Breast epithelium (tissue), 4 donors: ENCODE results near the gene AGMAT. TPM values are rescaled to one million over a fixed set of nuclear protein-coding genes. Genes with fewer than 3 reads are reported as not detected.

Source experiments
- DNase-seq, 2 donors: peaks; one replicate each; pipeline ENCODE4 v3.0.0-alpha.2; 2019; ENCODE audit warnings: low spot score in 2 of 2
- H3K27ac ChIP-seq, 2 donors: fragments of 200-600 bp; sonication (generic) in 1 of 2; one replicate each; pipeline ENCODE4 v1.5.1; 2016 to 2019; ENCODE audit warnings: mild to moderate bottlenecking in 1 of 2
- H3K27me3 ChIP-seq, 2 donors: fragments of 200-600 bp; sonication (generic) in 1 of 2; one replicate each; pipeline versions ENCODE4 v1.5.1 to v1.6.0; 2017 to 2019; ENCODE audit warnings: control low read depth in 1 of 2, mild to moderate bottlenecking in 1 of 2
- H3K36me3 ChIP-seq: fragments of 200-600 bp; one replicate; pipeline ENCODE4 v1.5.1; 2019
- H3K4me1 ChIP-seq, 2 donors: fragments of 200-600 bp; sonication (generic); one replicate each; pipeline ENCODE4 v1.5.1; 2016 to 2019; ENCODE audit warnings: control low read depth in 1 of 2
- H3K4me3 ChIP-seq, 3 donors: fragments of 200-600 bp; sonication (generic); 1 replicate in 2 of 3; 2 replicates in 1 of 3; pipeline ENCODE4 v1.5.1; 2016 to 2019; ENCODE audit warnings: mild to moderate bottlenecking in 3 of 3, moderate library complexity in 2 of 3
- H3K9me3 ChIP-seq, 2 donors: fragments of 200-600 bp; sonication (generic) in 1 of 2; one replicate each; pipeline ENCODE4 v1.5.1; 2016 to 2019; ENCODE audit warnings: control low read depth in 1 of 2
- CTCF ChIP-seq, 3 donors: fragments of 450-650 bp; IDR thresholded peaks; one replicate each; pipeline ENCODE4 v1.5.1; 2016 to 2017; ENCODE audit warnings: antibody characterized with exemption in 3 of 3, mild to moderate bottlenecking in 3 of 3, moderate library complexity in 3 of 3
- POLR2A ChIP-seq: fragments of 450-650 bp; IDR thresholded peaks from one replicate; pipeline ENCODE4 v1.6.1; 2016; ENCODE audit warnings: antibody characterized with exemption, mild to moderate bottlenecking, moderate library complexity
- POLR2AphosphoS5 ChIP-seq, 3 donors: sonication (generic); formaldehyde crosslinking; IDR thresholded peaks; one replicate each; pipeline ENCODE4 v1.6.1; 2017; ENCODE audit warnings: antibody characterized with exemption in 3 of 3
- intact Hi-C: fragments of 100-400 bp; cut with DNase I; formaldehyde crosslinking; loops from one replicate; pipeline ENCODE4 v1.15.1; 2023; ENCODE audit warnings: low total_unique reads
- total RNA-seq, 3 donors: library from RNA; depleted of rRNA; stranded (reverse); fragments of >200 nt; gene quantifications; one replicate each; pipeline ENCODE4 v1.1.0, GENCODE V29; 2016

The AGMAT gene
- total RNA-seq, 3 donors from 2014 or later, result 0.29 to 0.33 (median 0.32) TPM

GRCh38 chr1:15546641-15547040, 38.2 kb downstream of the AGMAT start:
- H3K27me3 ChIP-seq, result no peaks in the 10 kb centered on the region
- no peaks in the 10 kb centered on the region for H3K9me3 ChIP-seq
- no peak overlapping the region for H3K4me3 ChIP-seq
- TF ChIP-seq POLR2AphosphoS5 (IDR thresholded peaks at IDR 0.05) (no peak), POLR2A (no peak), CTCF (IDR thresholded peaks at IDR 0.05) (no peak)
- intact Hi-C loops, result no loop called here
- peaks cover 6% of the 10 kb centered on the region for H3K36me3 ChIP-seq
- H3K4me1 ChIP-seq, result no peaks in the 10 kb centered on the region
- H3K27ac ChIP-seq, result no peak overlapping the region
- no peak for DNase-seq

- no peaks in the 10 kb centered on the region for H3K9me3 ChIP-seq
- TF ChIP-seq POLR2AphosphoS5 (IDR thresholded peaks at IDR 0.05) (no peak), POLR2A (no peak), CTCF (IDR thresholded peaks at IDR 0.05) (no peak)
- H3K4me1 ChIP-seq, result no peaks in the 10 kb centered on the region
- no peak overlapping the region for H3K27ac ChIP-seq
- H3K36me3 ChIP-seq, result peaks cover 11% of the 10 kb centered on the region
- DNase-seq, result no peak
- intact Hi-C loops, result no loop called here
- no peak overlapping the region for H3K4me3 ChIP-seq
- H3K27me3 ChIP-seq, result no peaks in the 10 kb centered on the region
These were observed 41.0 kb downstream of the AGMAT start for GRCh38 chr1:15543589-15544568.

DNA sequence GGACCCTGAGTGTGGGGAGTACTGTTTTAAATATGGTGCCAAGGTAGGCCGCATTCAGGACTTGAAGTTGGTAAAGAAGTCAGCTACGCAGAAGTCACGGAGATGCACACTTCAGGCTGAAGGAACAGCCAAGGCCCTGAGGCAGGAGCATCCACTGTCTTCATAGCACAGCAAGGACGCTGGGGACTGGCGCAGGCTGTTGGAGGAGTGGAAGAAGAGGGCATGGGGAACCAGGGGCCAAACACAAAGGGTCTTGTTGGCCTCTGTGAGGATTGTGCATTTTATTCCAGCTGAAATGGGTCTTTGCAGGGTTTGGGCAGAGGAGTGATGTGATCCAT, 41.6 kb downstream of the AGMAT start:
- TF ChIP-seq CTCF (IDR thresholded peaks at IDR 0.05), result no peak
- TF ChIP-seq POLR2AphosphoS5 (IDR thresholded peaks at IDR 0.05), result no peak
- no peak for TF ChIP-seq POLR2A
- no peaks in the 10 kb centered on the region for H3K4me1 ChIP-seq
- no peak overlapping the region for H3K4me3 ChIP-seq
- DNase-seq, result no peak
- H3K27ac ChIP-seq, result no peak overlapping the region
- peaks cover 11% of the 10 kb centered on the region for H3K36me3 ChIP-seq
- H3K27me3 ChIP-seq, result no peaks in the 10 kb centered on the region
- H3K9me3 ChIP-seq, result no peaks in the 10 kb centered on the region
- intact Hi-C loops, result no loop called here

DNA sequence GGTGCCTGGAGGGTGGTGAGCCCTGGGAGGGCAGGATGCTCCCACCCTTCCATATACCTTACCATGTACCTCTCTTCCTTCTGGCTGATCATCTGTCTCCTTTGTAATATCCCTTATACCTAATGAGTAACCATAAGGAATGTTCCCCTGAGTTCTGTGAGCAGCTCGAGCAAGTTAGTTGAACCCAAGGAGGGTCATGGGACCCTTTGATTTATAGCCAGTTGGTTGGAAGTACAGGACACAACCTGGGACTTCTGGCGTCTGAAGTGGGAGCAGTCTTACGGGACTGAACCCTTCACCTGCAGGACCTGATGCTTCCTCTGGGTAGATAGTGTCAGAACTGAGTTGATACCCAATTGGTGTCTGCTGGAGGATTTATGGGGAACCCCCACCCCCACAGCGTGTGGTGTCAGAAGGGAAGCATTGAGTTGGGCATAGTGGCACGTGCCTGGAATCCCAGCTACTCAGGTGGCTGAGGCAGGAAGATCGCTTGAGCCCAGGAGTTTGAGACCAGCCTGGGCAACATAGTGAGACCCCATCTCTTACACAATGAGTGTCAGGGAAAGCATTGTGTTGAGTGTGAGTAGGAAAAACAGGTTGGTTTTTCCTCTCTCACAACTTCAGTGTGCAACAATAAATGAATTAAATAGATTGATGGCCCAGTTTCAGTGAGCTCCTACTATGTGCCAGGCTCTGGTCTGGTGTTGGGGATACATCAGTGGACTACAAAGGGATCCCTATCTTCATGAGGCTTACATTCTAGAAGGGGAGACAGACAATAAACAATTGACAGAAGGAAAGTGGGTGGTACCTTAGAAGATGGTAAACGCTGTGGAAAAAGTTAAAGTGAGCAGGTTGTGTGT, 42.2 kb downstream of the AGMAT start:
- no peak overlapping the region for H3K4me3 ChIP-seq
- no peak for DNase-seq
- intact Hi-C loops, result no loop called here
- H3K27ac ChIP-seq, result no peak overlapping the region
- no peaks in the 10 kb centered on the region for H3K27me3 ChIP-seq
- no peaks in the 10 kb centered on the region for H3K9me3 ChIP-seq
- H3K36me3 ChIP-seq, result peaks cover 11% of the 10 kb centered on the region
- no peaks in the 10 kb centered on the region for H3K4me1 ChIP-seq
- TF ChIP-seq POLR2AphosphoS5 (IDR thresholded peaks at IDR 0.05) (no peak), POLR2A (no peak), CTCF (IDR thresholded peaks at IDR 0.05) (no peak)
